Activated CD4-positive, CD25-positive, alpha-beta regulatory T cell (primary cell): Measurements from ENCODE around the gene SORCS1.

Experiments used
- DNase-seq, 4 experiments: peaks; one replicate each; lab custom pipeline; 2025; lab: John Stamatoyannopoulos, UW

Gene SORCS1

GRCh38 chr10:106991091-106991490 is 173.4 kb downstream of the SORCS1 start:
- DNase-seq = no peak

DNA sequence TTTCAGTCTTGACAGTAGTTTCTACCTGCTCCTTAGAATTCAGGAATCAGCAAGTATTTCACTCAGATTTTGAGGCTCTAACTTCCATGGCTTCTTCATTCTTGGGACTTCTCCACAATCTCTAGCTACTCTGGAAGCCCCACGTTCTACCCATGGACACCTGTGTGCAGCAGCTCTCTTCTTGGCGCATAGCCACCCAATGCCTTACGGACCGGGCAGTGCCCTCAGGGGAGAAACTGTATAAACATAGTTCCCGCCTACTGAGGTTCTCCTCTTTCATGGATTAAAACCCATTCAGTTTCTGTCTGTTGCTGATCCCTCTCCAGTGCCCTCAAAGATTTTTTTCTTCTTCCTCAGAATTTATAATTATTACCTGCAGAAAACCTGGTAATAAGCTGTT is 177.1 kb downstream of the SORCS1 start:
- DNase-seq = no peak

GRCh38 chr10:106982268-106982667 is 182.2 kb downstream of the SORCS1 start:
- DNase-seq = no peak

- no peak for DNase-seq
Measured at GRCh38 chr10:106981452-106982075, 182.9 kb downstream of the SORCS1 start.

DNA sequence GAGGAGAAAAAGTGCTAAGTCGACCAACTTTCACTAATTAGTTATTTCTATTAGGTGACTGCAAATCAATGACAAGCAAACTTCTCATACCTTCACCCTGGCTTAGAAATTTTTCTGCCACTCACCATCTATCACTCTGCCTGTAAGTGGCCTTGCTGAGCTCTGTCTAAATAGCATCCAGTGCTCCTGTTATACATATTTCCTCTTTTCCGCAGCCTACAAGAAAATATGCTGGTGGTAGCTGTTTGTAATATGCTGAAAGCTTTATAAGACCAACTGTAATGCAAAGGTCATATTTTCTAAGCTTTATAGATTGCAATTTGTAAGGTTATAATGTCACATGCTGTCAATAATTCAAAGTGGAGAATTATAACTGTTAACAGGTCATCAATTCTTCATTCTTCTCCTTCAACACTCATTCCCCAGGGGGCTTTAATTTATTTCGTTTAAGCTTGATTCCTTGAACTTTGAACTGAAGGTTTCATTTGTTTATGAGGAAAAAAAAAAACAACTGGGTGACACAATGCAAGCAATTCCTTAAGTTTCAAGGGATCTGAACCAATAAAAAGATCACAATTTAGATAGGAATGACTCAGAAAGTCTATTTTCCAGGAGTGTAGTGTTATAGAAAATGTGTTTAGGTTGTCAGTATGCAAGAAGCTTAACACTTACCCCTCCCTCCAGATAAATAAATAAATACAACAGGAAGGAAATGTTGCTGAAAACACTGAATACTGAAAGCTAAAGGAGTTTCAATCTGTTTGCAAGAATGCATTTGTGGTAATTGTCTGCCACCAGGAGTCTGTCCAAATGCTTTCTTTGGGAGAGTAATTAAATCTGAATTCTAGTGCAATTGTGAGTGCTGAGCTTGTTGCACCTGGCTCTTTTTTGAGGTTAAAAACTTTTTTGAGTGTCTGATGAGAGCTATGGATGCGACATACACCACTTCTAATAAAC is 183.7 kb downstream of the SORCS1 start:
- no peak for DNase-seq

- no peak for DNase-seq
Measured at GRCh38 chr10:106978756-106979155, 185.8 kb downstream of the SORCS1 start.

GRCh38 chr10:106973716-106974115 is 190.8 kb downstream of the SORCS1 start:
- DNase-seq = no peak

DNA sequence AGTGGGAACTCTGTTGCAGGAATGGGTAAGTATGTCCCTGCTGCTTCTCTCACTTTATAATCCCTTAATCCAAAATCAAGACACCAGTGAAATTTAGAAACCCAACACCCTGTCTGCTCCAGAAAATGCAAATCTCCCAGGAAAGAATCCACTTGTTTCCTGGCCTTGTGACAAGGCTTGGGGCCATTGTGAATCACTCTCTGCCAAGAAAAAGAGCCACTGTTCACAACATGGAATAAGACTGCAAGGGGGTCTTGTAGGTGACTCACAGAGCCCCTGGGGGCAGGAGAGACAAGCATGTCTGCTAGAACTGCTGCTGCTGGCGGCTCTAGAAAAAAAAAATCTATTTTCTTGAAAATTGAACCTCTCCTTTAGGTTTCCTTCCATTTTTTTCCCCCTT is 191.2 kb downstream of the SORCS1 start:
- no peak for DNase-seq

DNA sequence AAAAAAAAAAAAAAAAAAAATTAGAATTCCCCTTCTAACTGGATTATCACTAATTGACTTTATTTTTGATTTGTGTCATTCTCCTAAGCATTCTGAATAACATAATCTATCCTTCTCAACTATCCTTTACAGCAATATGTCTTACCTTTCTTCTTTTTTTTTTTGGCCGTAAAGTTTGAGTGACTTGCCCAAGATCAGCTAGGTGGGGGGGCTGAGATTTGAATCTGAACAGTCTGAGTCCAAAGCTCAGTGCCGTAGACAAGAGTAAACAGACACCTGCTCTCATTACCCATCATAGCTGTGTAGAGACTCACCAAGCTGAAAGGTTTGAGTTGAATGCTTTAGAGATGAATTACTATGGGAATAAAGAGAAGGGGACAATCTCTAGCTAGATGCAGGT is 192.1 kb downstream of the SORCS1 start:
- no peak for DNase-seq

DNA sequence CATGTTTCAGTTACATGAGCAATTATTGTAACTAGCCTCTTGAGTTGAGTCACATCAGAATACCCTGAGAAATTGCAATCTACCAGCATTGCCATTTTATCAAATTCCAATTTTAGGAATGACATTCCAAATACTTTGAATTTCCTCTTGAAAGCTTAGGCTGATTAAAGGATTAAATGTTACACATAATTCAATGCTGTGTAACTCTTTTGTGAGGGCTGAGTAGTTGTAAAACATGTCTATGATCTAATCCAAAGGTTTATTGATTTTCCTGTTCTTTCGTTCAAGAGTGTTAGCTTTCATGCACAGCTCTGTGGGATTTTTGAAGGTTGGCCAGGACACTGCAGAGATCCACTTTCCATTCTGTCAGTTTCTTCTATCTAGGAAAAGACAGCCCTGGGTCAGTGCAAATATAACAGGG is 193.1 kb downstream of the SORCS1 start:
- no peak for DNase-seq

DNA sequence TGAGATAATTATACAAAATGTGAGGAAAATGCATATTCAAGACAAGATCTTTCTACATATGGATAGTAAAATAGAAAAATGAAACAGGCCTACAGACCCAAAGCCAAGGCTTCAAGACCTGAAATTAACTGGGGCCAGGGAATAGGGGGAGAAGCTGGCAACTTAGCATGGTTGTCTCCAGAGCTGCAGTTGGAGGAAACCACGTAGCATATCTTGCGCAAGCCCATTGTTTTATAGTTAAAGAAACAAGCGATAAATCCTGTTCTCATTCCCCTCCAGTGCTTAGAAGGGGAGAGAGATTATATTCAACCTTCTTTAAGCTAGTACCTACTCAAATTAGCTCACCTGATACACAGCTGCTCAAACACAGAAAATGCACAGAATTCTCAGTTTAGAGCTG is 197.1 kb downstream of the SORCS1 start:
- no peak for DNase-seq

- no peak for DNase-seq
Measured at GRCh38 chr10:106960812-106961211, 203.7 kb downstream of the SORCS1 start.

DNA sequence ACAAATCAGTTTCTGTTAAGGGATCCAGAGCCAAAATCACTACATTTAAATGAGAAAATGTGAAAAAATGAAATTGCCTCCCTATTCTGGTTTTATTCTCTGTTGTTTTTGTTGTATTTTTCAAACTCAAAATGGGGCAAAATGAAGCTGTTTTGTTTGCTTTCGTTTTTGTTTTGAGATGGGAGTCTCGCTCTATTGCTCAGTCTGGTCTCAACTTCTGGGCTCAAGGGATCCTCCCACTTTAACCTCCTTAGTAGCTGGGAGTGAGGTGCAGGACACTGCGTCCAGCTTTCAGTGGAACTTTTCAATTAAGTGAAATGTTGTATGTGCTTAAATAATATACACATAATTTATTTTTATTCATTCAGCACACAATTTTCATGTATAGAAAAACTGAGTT is 205.0 kb downstream of the SORCS1 start:
- no peak for DNase-seq

GRCh38 chr10:106958589-106959361 is 205.7 kb downstream of the SORCS1 start:
- no peak for DNase-seq

- no peak for DNase-seq
Measured at GRCh38 chr10:106957823-106958588, 206.5 kb downstream of the SORCS1 start.

- no peak for DNase-seq
Measured at GRCh38 chr10:106956216-106956915, 208.1 kb downstream of the SORCS1 start.

- DNase-seq = no peak
Measured at GRCh38 chr10:106955133-106955532, 209.4 kb downstream of the SORCS1 start.

- no peak for DNase-seq
Measured at GRCh38 chr10:106952033-106952432, 212.5 kb downstream of the SORCS1 start.

- DNase-seq = no peak
Measured at GRCh38 chr10:106949680-106950478, 214.6 kb downstream of the SORCS1 start.

GRCh38 chr10:106947643-106948042 is 216.9 kb downstream of the SORCS1 start:
- no peak for DNase-seq
